ENCODE results near the gene THADA. TPM values are rescaled to one million over a fixed set of nuclear protein-coding genes. Genes with fewer than 3 reads are reported as not detected.

THADA gene
- total RNA-seq, 3 donors from 2014 or later, result 50.3 to 60.4 (median 57.0) TPM

DNA sequence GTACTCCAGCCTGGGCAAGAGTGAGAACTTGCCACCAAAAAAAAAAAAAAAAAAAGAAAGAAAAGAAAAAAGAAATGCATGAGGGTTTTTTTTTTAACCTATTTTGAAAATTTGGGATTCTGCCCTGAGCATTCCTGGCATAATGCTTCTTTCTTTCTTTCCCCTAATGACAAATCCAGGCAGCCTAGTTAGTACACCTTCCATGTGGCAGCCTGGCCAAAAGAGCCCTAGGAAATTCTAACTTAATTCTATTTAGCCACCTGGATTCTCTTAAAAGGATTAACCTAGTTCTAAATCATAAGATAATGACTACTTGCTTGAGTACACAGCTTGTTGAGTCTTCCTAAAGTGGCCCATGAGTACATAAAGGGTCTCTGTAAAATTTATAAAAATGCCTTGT lies 160.1 kb downstream of the THADA start:
- no peaks in the 10 kb centered on the region for H3K9me3 Mint-ChIP-seq
- H3K4me1 Mint-ChIP-seq (ENCODE audit: low read depth), result peaks cover 2% of the 10 kb centered on the region
- no peaks in the 10 kb centered on the region for H3K27me3 Mint-ChIP-seq (ENCODE audit: low read depth)
- DNase-seq, result no peak
- H3K36me3 Mint-ChIP-seq (ENCODE audit: insufficient read depth), result peaks cover 25% of the 10 kb centered on the region
- no peak overlapping the region for H3K4me3 Mint-ChIP-seq
- ATAC-seq, result no peak

GRCh38 chr2:43430489-43430888 lies 165.3 kb downstream of the THADA start:
- DNase-seq, result no peak
- H3K36me3 Mint-ChIP-seq (ENCODE audit: insufficient read depth), result peaks cover 31% of the 10 kb centered on the region
- peaks cover 19% of the 10 kb centered on the region for H3K4me1 Mint-ChIP-seq (ENCODE audit: low read depth)
- H3K27me3 Mint-ChIP-seq (ENCODE audit: low read depth), result no peaks in the 10 kb centered on the region
- no peak for ATAC-seq
- H3K9me3 Mint-ChIP-seq, result no peaks in the 10 kb centered on the region
- no peak overlapping the region for H3K4me3 Mint-ChIP-seq

DNA sequence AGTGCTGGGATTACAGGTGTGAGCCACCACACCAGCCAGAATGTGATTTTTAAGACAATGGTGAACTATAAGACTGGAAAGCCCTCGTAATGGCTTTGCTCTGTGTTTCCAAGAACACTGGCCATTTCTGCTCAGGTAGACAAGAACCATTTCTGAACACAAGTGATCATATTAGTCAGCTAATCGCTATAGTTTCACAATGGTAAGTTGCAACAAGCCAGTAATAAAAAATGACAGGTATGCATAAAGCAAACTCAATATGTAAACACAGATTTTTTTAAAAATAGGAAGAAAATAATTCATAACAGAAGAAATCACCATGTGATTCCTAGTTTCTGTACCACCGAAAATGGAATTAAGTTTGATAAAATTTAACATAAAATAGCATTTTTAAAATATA lies 166.5 kb downstream of the THADA start:
- no peaks in the 10 kb centered on the region for H3K27me3 Mint-ChIP-seq (ENCODE audit: low read depth)
- H3K4me1 Mint-ChIP-seq (ENCODE audit: low read depth), result peaks cover 30% of the 10 kb centered on the region
- ATAC-seq (no peak), DNase-seq (no peak)
- H3K4me3 Mint-ChIP-seq, result no peak overlapping the region
- H3K9me3 Mint-ChIP-seq, result no peaks in the 10 kb centered on the region
- H3K36me3 Mint-ChIP-seq (ENCODE audit: insufficient read depth), result peaks cover 28% of the 10 kb centered on the region

- DNase-seq, result no peak
- no peak for ATAC-seq
- H3K27me3 Mint-ChIP-seq (ENCODE audit: low read depth), result no peaks in the 10 kb centered on the region
- peaks cover 37% of the 10 kb centered on the region for H3K4me1 Mint-ChIP-seq (ENCODE audit: low read depth)
- no peak overlapping the region for H3K4me3 Mint-ChIP-seq
- H3K9me3 Mint-ChIP-seq, result no peaks in the 10 kb centered on the region
- H3K36me3 Mint-ChIP-seq (ENCODE audit: insufficient read depth), result peaks cover 24% of the 10 kb centered on the region
Observed at GRCh38 chr2:43427032-43427424, 168.8 kb downstream of the THADA start.

DNA sequence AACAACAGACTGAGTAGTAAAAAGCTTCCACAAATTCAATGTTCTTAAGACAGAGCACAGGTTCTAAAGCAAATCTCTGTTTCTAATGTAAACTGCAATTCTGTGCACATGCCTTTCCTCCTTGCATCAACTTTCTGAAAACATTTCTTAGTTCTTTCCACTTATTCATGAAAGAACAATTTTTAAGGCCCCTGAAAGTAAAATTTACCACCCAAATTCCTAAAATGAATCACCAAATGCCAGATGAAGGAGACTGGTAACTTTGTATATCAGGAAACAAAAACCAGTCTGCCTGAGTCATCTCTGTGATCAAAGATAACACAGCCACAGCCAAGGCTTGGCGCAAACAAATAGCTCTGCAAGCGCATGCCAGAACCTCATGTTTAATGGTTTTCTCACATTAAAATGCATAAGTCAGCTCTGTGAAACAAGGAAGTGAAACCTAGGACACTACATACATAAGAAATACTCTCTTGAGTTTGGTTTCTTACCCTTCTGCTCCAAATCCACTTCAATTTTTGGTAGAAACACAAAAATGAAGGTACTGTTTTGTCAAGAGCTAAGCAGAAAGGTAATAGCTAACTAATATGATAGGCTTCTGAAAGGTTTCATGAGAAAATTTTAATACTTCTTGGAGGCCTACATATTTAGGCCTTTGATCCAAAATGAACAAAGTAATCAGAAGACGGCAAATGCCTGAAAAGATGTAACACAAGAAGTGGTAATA lies 169.4 kb downstream of the THADA start:
- Mint-ChIP-seq H3K9me3 (no peaks in the 10 kb centered on the region), H3K4me3 (no peak overlapping the region), H3K27me3 (ENCODE audit: low read depth) (no peaks in the 10 kb centered on the region), H3K4me1 (ENCODE audit: low read depth) (peaks cover 37% of the 10 kb centered on the region), H3K36me3 (ENCODE audit: insufficient read depth) (peaks cover 29% of the 10 kb centered on the region)
- DNase-seq, result peak; percentile 50
- peak; percentile 96 to 97 for ATAC-seq

DNA sequence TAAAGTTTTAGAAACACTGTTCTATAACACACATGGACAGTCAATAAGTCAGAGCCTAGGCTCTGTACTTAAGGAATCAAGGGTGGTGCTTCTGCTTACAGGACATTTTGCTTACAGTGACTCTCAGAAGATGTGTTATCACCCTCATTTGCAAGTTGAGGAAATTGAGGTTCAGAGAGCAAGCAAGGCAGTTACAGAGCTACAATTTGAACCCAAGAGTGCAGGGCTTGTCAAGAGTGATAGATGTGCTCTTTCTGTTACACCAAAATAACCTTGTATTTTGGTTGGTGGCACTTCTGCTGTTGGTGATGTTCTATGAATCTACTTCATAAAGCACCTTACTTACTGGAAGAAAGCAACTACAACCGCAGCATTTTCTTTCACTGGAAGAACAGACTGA lies 170.2 kb downstream of the THADA start:
- Mint-ChIP-seq H3K4me1 (ENCODE audit: low read depth) (peaks cover 37% of the 10 kb centered on the region), H3K27me3 (ENCODE audit: low read depth) (no peaks in the 10 kb centered on the region), H3K9me3 (no peaks in the 10 kb centered on the region), H3K36me3 (ENCODE audit: insufficient read depth) (peaks cover 26% of the 10 kb centered on the region), H3K4me3 (no peak overlapping the region)
- ATAC-seq, result no peak
- no peak for DNase-seq

GRCh38 chr2:43424262-43425207 lies 171.3 kb downstream of the THADA start:
- DNase-seq (no peak), ATAC-seq (no peak)
- H3K9me3 Mint-ChIP-seq, result no peaks in the 10 kb centered on the region
- H3K27me3 Mint-ChIP-seq (ENCODE audit: low read depth), result no peaks in the 10 kb centered on the region
- H3K4me3 Mint-ChIP-seq, result no peak overlapping the region
- peaks cover 37% of the 10 kb centered on the region for H3K4me1 Mint-ChIP-seq (ENCODE audit: low read depth)
- peaks cover 31% of the 10 kb centered on the region for H3K36me3 Mint-ChIP-seq (ENCODE audit: insufficient read depth)

- peaks cover 34% of the 10 kb centered on the region for H3K36me3 Mint-ChIP-seq (ENCODE audit: insufficient read depth)
- H3K4me1 Mint-ChIP-seq (ENCODE audit: low read depth), result peaks cover 37% of the 10 kb centered on the region
- H3K4me3 Mint-ChIP-seq, result no peak overlapping the region
Observed at GRCh38 chr2:43423941-43424261, 171.9 kb downstream of the THADA start.

GRCh38 chr2:43421194-43421593 lies 174.6 kb downstream of the THADA start:
- peaks cover 33% of the 10 kb centered on the region for H3K36me3 Mint-ChIP-seq (ENCODE audit: insufficient read depth)
- no peak for DNase-seq
- H3K27me3 Mint-ChIP-seq (ENCODE audit: low read depth), result no peaks in the 10 kb centered on the region
- no peak for ATAC-seq
- no peaks in the 10 kb centered on the region for H3K9me3 Mint-ChIP-seq
- H3K4me3 Mint-ChIP-seq, result no peak overlapping the region
- H3K4me1 Mint-ChIP-seq (ENCODE audit: low read depth), result peaks cover 22% of the 10 kb centered on the region

More at GRCh38 chr2:43423941-43424261, 171.9 kb downstream of the THADA start:
- Mint-ChIP-seq H3K9me3 (no peaks in the 10 kb centered on the region), H3K27me3 (ENCODE audit: low read depth) (no peaks in the 10 kb centered on the region)
- ATAC-seq (no peak), DNase-seq (no peak)

DNA sequence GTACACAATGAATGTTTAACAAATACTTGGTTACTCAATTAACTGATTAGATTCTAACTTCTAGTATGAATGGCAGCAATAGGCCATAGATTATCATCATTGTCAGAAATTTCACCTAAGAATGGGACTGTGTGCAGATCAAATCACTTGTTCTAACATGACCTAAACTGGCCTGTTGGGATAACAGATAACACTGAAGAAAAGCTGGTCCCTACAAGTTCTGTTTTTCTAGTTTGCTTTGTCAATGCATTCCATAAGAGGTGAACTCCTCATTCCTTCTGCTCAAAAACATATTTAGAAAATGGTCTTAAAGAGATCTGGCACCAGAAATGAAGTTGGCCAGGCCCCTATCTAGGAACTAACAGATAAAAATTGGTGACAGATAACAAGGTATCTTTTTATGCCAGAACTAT lies 175.4 kb downstream of the THADA start:
- peaks cover 16% of the 10 kb centered on the region for H3K4me1 Mint-ChIP-seq (ENCODE audit: low read depth)
- DNase-seq (no peak), ATAC-seq (no peak)
- H3K36me3 Mint-ChIP-seq (ENCODE audit: insufficient read depth), result peaks cover 33% of the 10 kb centered on the region
- H3K9me3 Mint-ChIP-seq, result no peaks in the 10 kb centered on the region
- no peak overlapping the region for H3K4me3 Mint-ChIP-seq
- H3K27me3 Mint-ChIP-seq (ENCODE audit: low read depth), result no peaks in the 10 kb centered on the region

DNA sequence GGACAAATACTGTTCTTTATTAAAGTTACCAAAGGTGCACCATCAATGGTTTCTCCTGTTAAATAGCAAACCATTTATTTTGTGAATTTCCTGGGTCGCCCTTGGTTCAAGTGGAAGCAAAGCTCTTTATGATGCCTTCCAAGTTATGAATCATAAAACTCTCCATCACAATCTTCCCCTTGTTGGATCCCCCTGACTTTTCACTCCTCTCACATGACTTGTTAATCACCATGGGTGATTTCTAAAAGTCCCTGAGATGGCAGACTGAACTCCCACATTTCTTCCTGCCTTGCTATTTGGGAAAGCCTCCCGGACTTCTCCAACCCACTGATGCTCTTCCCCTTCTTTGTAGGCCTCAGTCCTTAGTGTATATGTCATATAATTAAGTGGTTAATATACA lies 176.0 kb downstream of the THADA start:
- Mint-ChIP-seq H3K4me3 (no peak overlapping the region), H3K4me1 (ENCODE audit: low read depth) (peaks cover 11% of the 10 kb centered on the region), H3K27me3 (ENCODE audit: low read depth) (no peaks in the 10 kb centered on the region), H3K9me3 (no peaks in the 10 kb centered on the region), H3K36me3 (ENCODE audit: insufficient read depth) (peaks cover 35% of the 10 kb centered on the region)
- ATAC-seq (no peak), DNase-seq (no peak)

- ATAC-seq, result no peak
- no peak for DNase-seq
- Mint-ChIP-seq H3K4me3 (no peak overlapping the region), H3K4me1 (ENCODE audit: low read depth) (peaks cover 6% of the 10 kb centered on the region), H3K27me3 (ENCODE audit: low read depth) (no peaks in the 10 kb centered on the region), H3K9me3 (no peaks in the 10 kb centered on the region), H3K36me3 (ENCODE audit: insufficient read depth) (peaks cover 36% of the 10 kb centered on the region)
Observed at GRCh38 chr2:43419243-43419642, 176.6 kb downstream of the THADA start.

- H3K9me3 Mint-ChIP-seq, result no peaks in the 10 kb centered on the region
- H3K4me3 Mint-ChIP-seq, result no peak overlapping the region
- no peak for DNase-seq
- ATAC-seq, result no peak
- peaks cover 36% of the 10 kb centered on the region for H3K36me3 Mint-ChIP-seq (ENCODE audit: insufficient read depth)
- H3K4me1 Mint-ChIP-seq (ENCODE audit: low read depth), result peaks cover 2% of the 10 kb centered on the region
- no peaks in the 10 kb centered on the region for H3K27me3 Mint-ChIP-seq (ENCODE audit: low read depth)
Observed at GRCh38 chr2:43418680-43419079, 177.2 kb downstream of the THADA start.

DNA sequence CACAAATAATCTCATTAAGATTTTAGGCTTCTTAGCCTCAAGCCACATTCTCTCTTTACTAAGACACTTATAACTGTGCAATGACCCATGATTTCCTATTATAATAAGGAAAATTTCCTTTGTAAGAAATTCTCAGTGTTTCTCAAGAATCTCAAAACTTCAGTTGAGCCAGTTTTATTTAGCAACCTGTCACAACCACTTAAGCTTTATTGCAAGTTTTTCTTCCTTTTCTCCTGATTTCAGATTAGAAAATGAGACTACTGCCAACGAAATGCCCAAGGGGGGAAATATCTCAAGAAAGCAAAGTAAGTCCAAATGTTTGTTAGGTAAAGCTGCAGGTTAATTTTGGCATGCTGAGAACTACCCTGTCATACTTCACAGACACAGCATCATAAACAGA lies 178.5 kb downstream of the THADA start:
- Mint-ChIP-seq H3K4me1 (ENCODE audit: low read depth) (peaks cover 2% of the 10 kb centered on the region), H3K9me3 (no peaks in the 10 kb centered on the region), H3K4me3 (no peak overlapping the region), H3K36me3 (ENCODE audit: insufficient read depth) (peaks cover 40% of the 10 kb centered on the region), H3K27me3 (ENCODE audit: low read depth) (no peaks in the 10 kb centered on the region)
- ATAC-seq (no peak), DNase-seq (no peak)

GRCh38 chr2:43415592-43415991 lies 180.2 kb downstream of the THADA start:
- no peaks in the 10 kb centered on the region for H3K9me3 Mint-ChIP-seq
- peaks cover 2% of the 10 kb centered on the region for H3K4me1 Mint-ChIP-seq (ENCODE audit: low read depth)
- H3K36me3 Mint-ChIP-seq (ENCODE audit: insufficient read depth), result peaks cover 33% of the 10 kb centered on the region
- H3K4me3 Mint-ChIP-seq, result no peak overlapping the region
- DNase-seq (no peak), ATAC-seq (no peak)
- H3K27me3 Mint-ChIP-seq (ENCODE audit: low read depth), result no peaks in the 10 kb centered on the region

Data from activated T-cell treated with anti-CD3 and anti-CD28 coated beads, Interleukin-2, amount 50 U/mL, for 4 hours (primary cell).